SU-DHL-6 (cell line): ENCODE results near the gene GRM1.

ENCODE experiments used
- H2AFZ ChIP-seq: fragments of 200-600 bp; sonication (generic); 2 replicates; pipeline ENCODE4 v1.6.1; 2014; ENCODE audit warnings: low read depth, mild to moderate bottlenecking, moderate library complexity, mixed read lengths, antibody characterized with exemption, low read length; ENCODE audit not compliant: severe bottlenecking
- H3F3A ChIP-seq: fragments of 200-600 bp; shearing (Covaris generic); 2 replicates; pipeline ENCODE4 v1.6.0; 2016; ENCODE audit warnings: antibody characterized with exemption, mild to moderate bottlenecking; ENCODE audit not compliant: insufficient read depth
- H3K27ac ChIP-seq: fragments of 200-600 bp; sonication (generic); 2 replicates; pipeline ENCODE4 v1.5.1; 2016; ENCODE audit warnings: low read depth, mild to moderate bottlenecking, low read length, moderate library complexity, mixed read lengths
- H3K27me3 ChIP-seq: fragments of 200-600 bp; sonication (generic), shearing (Covaris generic); 2 replicates; pipeline ENCODE4 v1.6.0; 2014; ENCODE audit warnings: mild to moderate bottlenecking, low read length
- H3K36me3 ChIP-seq: fragments of 200-600 bp; sonication (generic); 2 replicates; pipeline ENCODE4 v1.6.1; 2014; ENCODE audit warnings: mild to moderate bottlenecking, low read length, mixed read lengths
- H3K4me2 ChIP-seq: fragments of 300-600, 200-600 bp; shearing (Covaris generic), sonication (generic); 2 replicates; pipeline ENCODE4 v1.6.0; 2014; ENCODE audit warnings: low read length, low read depth, mild to moderate bottlenecking; ENCODE audit not compliant: poor library complexity, severe bottlenecking
- H3K4me3 ChIP-seq: fragments of 200-600 bp; sonication (generic); 2 replicates; pipeline ENCODE4 v1.5.1; 2014; ENCODE audit warnings: antibody characterized with exemption, low read length, mild to moderate bottlenecking, mixed read lengths; ENCODE audit not compliant: insufficient read depth, poor library complexity, severe bottlenecking
- H3K79me2 ChIP-seq: fragments of 200-600 bp; sonication (generic); 2 replicates; pipeline ENCODE4 v1.6.1; 2014; ENCODE audit warnings: mild to moderate bottlenecking, low read length, moderate library complexity; ENCODE audit not compliant: insufficient read depth
- H3K9ac ChIP-seq: fragments of 200-600 bp; sonication (generic); 2 replicates; pipeline ENCODE4 v1.7.0; 2014; ENCODE audit warnings: mild to moderate bottlenecking, low read length
- H3K9me2 ChIP-seq: fragments of 200-600 bp; sonication (generic); replicated peaks from 2 replicates; pipeline ENCODE4 v1.6.1; 2014; ENCODE audit warnings: low read length; ENCODE audit not compliant: insufficient read depth
- H3K9me3 ChIP-seq: fragments of 200-600 bp; sonication (generic); 2 replicates; pipeline ENCODE4 v1.6.1; 2014; ENCODE audit warnings: low read length, mixed read lengths; ENCODE audit not compliant: insufficient read depth
- H4K20me1 ChIP-seq: fragments of 200-600 bp; sonication (generic); 2 replicates; pipeline ENCODE4 v1.6.1; 2014; ENCODE audit warnings: low read depth, mild to moderate bottlenecking, antibody characterized with exemption, low read length, moderate library complexity, mixed read lengths
- CTCF ChIP-seq: fragments of 200-600 bp; sonication (generic); IDR thresholded peaks from one replicate; pipeline ENCODE4 v1.5.1; 2017; ENCODE audit warnings: antibody characterized with exemption, mild to moderate bottlenecking, low read length, moderate library complexity; ENCODE audit not compliant: insufficient read depth, poor library complexity, severe bottlenecking
- EZH2phosphoT487 ChIP-seq: fragments of 200-600 bp; sonication (generic), shearing (Covaris generic); conservative IDR thresholded peaks from 2 replicates; pipeline ENCODE4 v1.6.1; 2018; ENCODE audit warnings: mild to moderate bottlenecking, antibody characterized with exemption, low read length, moderate library complexity, mixed read lengths

GRM1 gene

GRCh38 chr6:146050168-146050567 is 21.3 kb downstream of the GRM1 start:
- Histone ChIP-seq H3K4me2 (no peak overlapping the region), H3K27ac (no peak overlapping the region), H3K36me3 (no peaks in the 10 kb centered on the region), H3K4me3 (no peak overlapping the region), H3K79me2 (no peaks in the 10 kb centered on the region), H2AFZ (no peak overlapping the region), H4K20me1 (no peaks in the 10 kb centered on the region), H3F3A (no peaks in the 10 kb centered on the region), H3K9me2 (no peaks in the 10 kb centered on the region), H3K27me3 (no peaks in the 10 kb centered on the region), H3K9me3 (no peaks in the 10 kb centered on the region), H3K9ac (no peak overlapping the region)
- TF ChIP-seq EZH2phosphoT487: no peak
- TF ChIP-seq CTCF: no peak

GRCh38 chr6:146056506-146056905 is 27.6 kb downstream of the GRM1 start:
- Histone ChIP-seq H4K20me1 (no peaks in the 10 kb centered on the region), H3K9ac (no peak overlapping the region), H3K4me3 (no peak overlapping the region), H3K79me2 (no peaks in the 10 kb centered on the region), H3K27me3 (no peaks in the 10 kb centered on the region), H3F3A (no peaks in the 10 kb centered on the region), H2AFZ (no peak overlapping the region), H3K9me2 (no peaks in the 10 kb centered on the region), H3K4me2 (no peak overlapping the region), H3K9me3 (no peaks in the 10 kb centered on the region), H3K27ac (no peak overlapping the region), H3K36me3 (no peaks in the 10 kb centered on the region)
- no peak for TF ChIP-seq CTCF
- no peak for TF ChIP-seq EZH2phosphoT487

GRCh38 chr6:146065690-146066089 is 36.8 kb downstream of the GRM1 start:
- Histone ChIP-seq H3K4me3 (no peak overlapping the region), H3K9ac (no peak overlapping the region), H3F3A (no peaks in the 10 kb centered on the region), H3K9me2 (no peaks in the 10 kb centered on the region), H3K9me3 (no peaks in the 10 kb centered on the region), H2AFZ (no peak overlapping the region), H3K36me3 (no peaks in the 10 kb centered on the region), H3K27me3 (no peaks in the 10 kb centered on the region), H3K79me2 (no peaks in the 10 kb centered on the region), H4K20me1 (no peaks in the 10 kb centered on the region), H3K4me2 (no peak overlapping the region), H3K27ac (no peak overlapping the region)
- TF ChIP-seq CTCF: no peak
- TF ChIP-seq EZH2phosphoT487: no peak

- no peaks in the 10 kb centered on the region for H3K79me2 ChIP-seq
- no peaks in the 10 kb centered on the region for H3K27me3 ChIP-seq
- no peaks in the 10 kb centered on the region for H3F3A ChIP-seq
- H3K4me2 ChIP-seq: no peak overlapping the region
- TF ChIP-seq EZH2phosphoT487 (no peak), CTCF (no peak)
- no peaks in the 10 kb centered on the region for H3K9me3 ChIP-seq
- H4K20me1 ChIP-seq: no peaks in the 10 kb centered on the region
- no peak overlapping the region for H3K4me3 ChIP-seq
- H2AFZ ChIP-seq: no peak overlapping the region
- no peaks in the 10 kb centered on the region for H3K9me2 ChIP-seq
- no peak overlapping the region for H3K9ac ChIP-seq
- H3K27ac ChIP-seq: no peak overlapping the region
- no peaks in the 10 kb centered on the region for H3K36me3 ChIP-seq
Observed at GRCh38 chr6:146066506-146066905, 37.6 kb downstream of the GRM1 start.
